ENCODE measurements around the gene MRPL41. TPM values are rescaled to one million over a fixed set of nuclear protein-coding genes. Genes with fewer than 3 reads are reported as not detected.
"Not testable (repeated sequence)": the region's sequence is repeated elsewhere in the genome, so short reads cannot be mapped to it uniquely, and the experiment has no call there.

MRPL41 gene
- polyA plus RNA-seq, 4 donors, result 33.7 to 166 (median 109) TPM

- Histone ChIP-seq H3K4me3 (ENCODE audit: low read depth in 1 of 3, low read length in 3 of 3) (no peak overlapping the region), H3K27me3 (ENCODE audit: control insufficient read depth in 3 of 3, insufficient read depth in 3 of 3, low read length in 3 of 3) (no peaks in the 10 kb centered on the region), H3K27ac (ENCODE audit: low read depth in 1 of 3, low read length in 2 of 3) (no peak overlapping the region), H3K9me3 (ENCODE audit: control insufficient read depth in 2 of 2, insufficient read depth in 1 of 2, low read depth in 1 of 2, low read length in 1 of 2) (peaks cover 0 to 6% of the 10 kb centered on the region in 2 donors), H3K4me1 (ENCODE audit: control insufficient read depth in 3 of 3, insufficient read depth in 2 of 3, low read depth in 1 of 3, low read length in 2 of 3) (no peaks in the 10 kb centered on the region), H3K36me3 (ENCODE audit: control insufficient read depth in 3 of 3, insufficient read depth in 2 of 3, low read depth in 1 of 3, low read length in 3 of 3) (peaks cover 0 to 33% (median 4%) of the 10 kb centered on the region in 3 donors)
- DNase-seq (no peak), FAIRE-seq (no peak)
- WGBS, 3 donors, result 90 to 93% (median 91%) methylated on average over 20 of the region's 20 CpGs
Observed at GRCh38 chr9:137542486-137542885, 9.2 kb upstream of the MRPL41 start.

GRCh38 chr9:137543237-137543963, 8.3 kb upstream of the MRPL41 start:
- no peak overlapping the region for H3K4me3 ChIP-seq (ENCODE audit: low read depth in 1 of 3, low read length in 3 of 3)
- DNase-seq, result no peak
- no peak overlapping the region for H3K27ac ChIP-seq (ENCODE audit: low read depth in 1 of 3, low read length in 2 of 3)
- WGBS, 3 donors, result 91 to 95% (median 92%) methylated on average over 25 of the region's 25 CpGs
- FAIRE-seq, result no peak
- no peaks in the 10 kb centered on the region for H3K4me1 ChIP-seq (ENCODE audit: control insufficient read depth in 3 of 3, insufficient read depth in 2 of 3, low read depth in 1 of 3, low read length in 2 of 3)
- H3K36me3 ChIP-seq (ENCODE audit: control insufficient read depth in 3 of 3, insufficient read depth in 2 of 3, low read depth in 1 of 3, low read length in 3 of 3), result peaks cover 0 to 28% (median 4%) of the 10 kb centered on the region in 3 donors
- no peaks in the 10 kb centered on the region for H3K27me3 ChIP-seq (ENCODE audit: control insufficient read depth in 3 of 3, insufficient read depth in 3 of 3, low read length in 3 of 3)
- peaks cover 0 to 6% of the 10 kb centered on the region in 2 donors for H3K9me3 ChIP-seq (ENCODE audit: control insufficient read depth in 2 of 2, insufficient read depth in 1 of 2, low read depth in 1 of 2, low read length in 1 of 2)

- WGBS, 3 donors, result 84 to 89% (median 84%) methylated on average over 12 of the region's 12 CpGs
- H3K27me3 ChIP-seq (ENCODE audit: control insufficient read depth in 3 of 3, insufficient read depth in 3 of 3, low read length in 3 of 3), result no peaks in the 10 kb centered on the region
- H3K9me3 ChIP-seq (ENCODE audit: control insufficient read depth in 2 of 2, insufficient read depth in 1 of 2, low read depth in 1 of 2, low read length in 1 of 2), result peaks cover 0 to 6% of the 10 kb centered on the region in 2 donors
- FAIRE-seq, result no peak
- H3K36me3 ChIP-seq (ENCODE audit: control insufficient read depth in 3 of 3, insufficient read depth in 2 of 3, low read depth in 1 of 3, low read length in 3 of 3), result peaks cover 0 to 28% (median 4%) of the 10 kb centered on the region in 3 donors
- H3K4me3 ChIP-seq (ENCODE audit: low read depth in 1 of 3, low read length in 3 of 3), result no peak overlapping the region
- H3K4me1 ChIP-seq (ENCODE audit: control insufficient read depth in 3 of 3, insufficient read depth in 2 of 3, low read depth in 1 of 3, low read length in 2 of 3), result no peaks in the 10 kb centered on the region
- H3K27ac ChIP-seq (ENCODE audit: low read depth in 1 of 3, low read length in 2 of 3), result peak overlapping the region in 1 of 3 donors; percentile 32
- no peak for DNase-seq
Observed at GRCh38 chr9:137544176-137544760, 7.4 kb upstream of the MRPL41 start.

GRCh38 chr9:137545123-137545522, 6.6 kb upstream of the MRPL41 start:
- H3K9me3 ChIP-seq (ENCODE audit: control insufficient read depth in 2 of 2, insufficient read depth in 1 of 2, low read depth in 1 of 2, low read length in 1 of 2), result peaks cover 0 to 6% of the 10 kb centered on the region in 2 donors
- no peaks in the 10 kb centered on the region for H3K27me3 ChIP-seq (ENCODE audit: control insufficient read depth in 3 of 3, insufficient read depth in 3 of 3, low read length in 3 of 3)
- 78 to 88% (median 85%) methylated on average over 10 of the region's 10 CpGs for WGBS, 3 donors
- H3K36me3 ChIP-seq (ENCODE audit: control insufficient read depth in 3 of 3, insufficient read depth in 2 of 3, low read depth in 1 of 3, low read length in 3 of 3), result peaks cover 0 to 25% (median 2%) of the 10 kb centered on the region in 3 donors
- peaks cover 0 to 7% (median 0%) of the 10 kb centered on the region in 3 donors for H3K4me1 ChIP-seq (ENCODE audit: control insufficient read depth in 3 of 3, insufficient read depth in 2 of 3, low read depth in 1 of 3, low read length in 2 of 3)
- H3K27ac ChIP-seq (ENCODE audit: low read depth in 1 of 3, low read length in 2 of 3), result peak overlapping the region in 1 of 3 donors; percentile 4
- no peak for FAIRE-seq
- no peak overlapping the region for H3K4me3 ChIP-seq (ENCODE audit: low read depth in 1 of 3, low read length in 3 of 3)
- no peak for DNase-seq

- Histone ChIP-seq H3K9me3 (ENCODE audit: control insufficient read depth in 2 of 2, insufficient read depth in 1 of 2, low read depth in 1 of 2, low read length in 1 of 2) (peaks cover 0 to 6% of the 10 kb centered on the region in 2 donors), H3K27ac (ENCODE audit: low read depth in 1 of 3, low read length in 2 of 3) (no peak overlapping the region), H3K4me1 (ENCODE audit: control insufficient read depth in 3 of 3, insufficient read depth in 2 of 3, low read depth in 1 of 3, low read length in 2 of 3) (peaks cover 0 to 15% (median 4%) of the 10 kb centered on the region in 3 donors), H3K4me3 (ENCODE audit: low read depth in 1 of 3, low read length in 3 of 3) (no peak overlapping the region), H3K36me3 (ENCODE audit: control insufficient read depth in 3 of 3, insufficient read depth in 2 of 3, low read depth in 1 of 3, low read length in 3 of 3) (peaks cover 0 to 14% (median 0%) of the 10 kb centered on the region in 3 donors), H3K27me3 (ENCODE audit: control insufficient read depth in 3 of 3, insufficient read depth in 3 of 3, low read length in 3 of 3) (no peaks in the 10 kb centered on the region)
- FAIRE-seq (no peak), DNase-seq (no peak)
- 90 to 94% (median 93%) methylated on average over 22 to 23 of the region's 23 CpGs for WGBS, 3 donors
Observed at GRCh38 chr9:137547687-137548543, 3.8 kb upstream of the MRPL41 start.

GRCh38 chr9:137550231-137550621, 1.5 kb upstream of the MRPL41 start, which contains the start of gene PNPLA7:
Gene PNPLA7, minus strand, starts transcription at chr9:137550402. Its CDS starts 205 bp downstream, at chr9:137550197.
- H3K4me3 ChIP-seq (ENCODE audit: low read depth in 1 of 3, low read length in 3 of 3), result peak within 1 kb of the TSS; percentile 40 to 70 (median 58)
- no peak for FAIRE-seq
- H3K27ac ChIP-seq (ENCODE audit: low read depth in 1 of 3, low read length in 2 of 3), result peak within 1 kb of the TSS; percentile 67 to 87 (median 76)

GRCh38 chr9:137550958-137551263, 768 bp upstream of the MRPL41 start:
- not testable (repeated sequence) for FAIRE-seq; DNase-seq; H3K27me3 ChIP-seq (ENCODE audit: control insufficient read depth in 3 of 3, insufficient read depth in 3 of 3, low read length in 3 of 3); H3K9me3 ChIP-seq (ENCODE audit: control insufficient read depth in 2 of 2, insufficient read depth in 1 of 2, low read depth in 1 of 2, low read length in 1 of 2)
- 0 to 5% (median 1%) methylated on average over 7 to 17 of the region's 17 CpGs for WGBS, 3 donors
- Histone ChIP-seq H3K4me1 (ENCODE audit: control insufficient read depth in 3 of 3, insufficient read depth in 2 of 3, low read depth in 1 of 3, low read length in 2 of 3) (peaks cover 0 to 15% (median 4%) of the 10 kb centered on the region in 3 donors), H3K36me3 (ENCODE audit: control insufficient read depth in 3 of 3, insufficient read depth in 2 of 3, low read depth in 1 of 3, low read length in 3 of 3) (peaks cover 0 to 29% (median 0%) of the 10 kb centered on the region in 3 donors), H3K27ac (ENCODE audit: low read depth in 1 of 3, low read length in 2 of 3) (peak overlapping the region; percentile 67 to 87 (median 76)), H3K4me3 (ENCODE audit: low read depth in 1 of 3, low read length in 3 of 3) (peak overlapping the region; percentile 40 to 70 (median 58))

More at GRCh38 chr9:137550231-137550621, 1.5 kb upstream of the MRPL41 start, which contains the start of gene PNPLA7:
- peaks cover 0 to 6% of the 10 kb centered on the region in 2 donors for H3K9me3 ChIP-seq (ENCODE audit: control insufficient read depth in 2 of 2, insufficient read depth in 1 of 2, low read depth in 1 of 2, low read length in 1 of 2)
- 0 to 5% (median 3%) methylated on average over 13 of the region's 13 CpGs for WGBS, 3 donors
- peaks cover 0 to 15% (median 4%) of the 10 kb centered on the region in 3 donors for H3K4me1 ChIP-seq (ENCODE audit: control insufficient read depth in 3 of 3, insufficient read depth in 2 of 3, low read depth in 1 of 3, low read length in 2 of 3)
- H3K36me3 ChIP-seq (ENCODE audit: control insufficient read depth in 3 of 3, insufficient read depth in 2 of 3, low read depth in 1 of 3, low read length in 3 of 3), result peaks cover 0 to 22% (median 0%) of the 10 kb centered on the region in 3 donors
- DNase-seq, result peak; percentile 89 to 91
- H3K27me3 ChIP-seq (ENCODE audit: control insufficient read depth in 3 of 3, insufficient read depth in 3 of 3, low read length in 3 of 3), result no peaks in the 10 kb centered on the region
